HepG2 (cell line): ENCODE data around the gene ZDHHC8. TPM values are rescaled to one million over a fixed set of nuclear protein-coding genes. Genes with fewer than 3 reads are reported as not detected.
A peak's percentile ranks its signal among the peaks of the same experiment; 100 is the strongest.

Experiments used
- AGO1 ChIP-seq: fragments of 200-400 bp; formaldehyde crosslinking; IDR thresholded peaks from 2 replicates; pipeline ENCODE4 v1.6.1; 2017; ENCODE audit warnings: mild to moderate bottlenecking, low read depth, low read length, moderate library complexity; ENCODE audit not compliant: poor library complexity, severe bottlenecking
- DMAP1 ChIP-seq: IDR thresholded peaks from 2 replicates; pipeline ENCODE4 v1.6.1; 2016
- DZIP1 ChIP-seq: sonication (generic); formaldehyde crosslinking; IDR thresholded peaks from 2 replicates; pipeline ENCODE4 v1.5.0; 2020; ENCODE audit warnings: mild to moderate bottlenecking, missing genetic modification reagents
- EHMT2 ChIP-seq: fragments of 200-600 bp; sonication (generic); IDR thresholded peaks from 2 replicates; pipeline ENCODE4 v1.7.0; 2017; ENCODE audit warnings: antibody characterized with exemption, low read depth, low read length, borderline replicate concordance
- IKZF1 ChIP-seq: fragments of 450-650 bp; IDR thresholded peaks from 2 replicates; pipeline ENCODE4 v1.7.1; 2016
- MAFK ChIP-seq, 2 experiments: IDR thresholded peaks in 1 of 2; conservative IDR thresholded peaks in 1 of 2; 2 replicates each; pipeline ENCODE4 v1.6.1; 2011; ENCODE audit warnings: improper control_type of control experiment in 2 of 2, low read length in 2 of 2
- NCOR1 ChIP-seq: fragments of 200-600 bp; sonication (generic); IDR thresholded peaks from 2 replicates; pipeline ENCODE4 v1.7.0; 2017; ENCODE audit warnings: antibody characterized with exemption, low read length, borderline replicate concordance
- NFIB ChIP-seq: sonication (generic); formaldehyde crosslinking; IDR thresholded peaks from 2 replicates; pipeline ENCODE4 v1.9.0; 2021; ENCODE audit warnings: missing genetic modification reagents, mild to moderate bottlenecking, borderline replicate concordance
- TCF12 ChIP-seq, 2 experiments: fragments of 450-650 bp in 1 of 2; sonication (generic) in 1 of 2; formaldehyde crosslinking in 1 of 2; IDR thresholded peaks; 2 replicates each; pipeline versions ENCODE4 v1.6.1 to v1.8.0; 2017 to 2022; ENCODE audit warnings: antibody characterized with exemption in 1 of 2, mild to moderate bottlenecking in 1 of 2, missing genetic modification reagents in 1 of 2, moderate library complexity in 1 of 2
- ZBTB2 ChIP-seq: sonication (generic); formaldehyde crosslinking; IDR thresholded peaks from 2 replicates; pipeline ENCODE4 v1.8.0; 2022; ENCODE audit warnings: low read depth, missing genetic modification reagents
- ZNF180 ChIP-seq: sonication (generic); formaldehyde crosslinking; IDR thresholded peaks from 2 replicates; pipeline ENCODE4 v1.4.0; 2020; ENCODE audit warnings: low read depth, missing genetic modification reagents, borderline replicate concordance
- ZNF761 ChIP-seq: sonication (generic); formaldehyde crosslinking; conservative IDR thresholded peaks from 2 replicates; pipeline ENCODE4 v1.4.0; 2020; ENCODE audit warnings: mild to moderate bottlenecking, missing genetic modification reagents
- ZNF816 ChIP-seq: sonication (generic); formaldehyde crosslinking; IDR thresholded peaks from 2 replicates; pipeline ENCODE4 v1.8.0; 2022; ENCODE audit warnings: missing genetic modification reagents, mild to moderate bottlenecking, borderline replicate concordance
- polyA plus RNA-seq, 8 experiments: library from polyadenylated mRNA; depleted of rRNA in 3 of 8; stranded (reverse) in 7 of 8; unstranded in 1 of 8; fragments of >200 nt; fragmentation: Illumina TruSeq in 4 of 8; extraction: Trizol in 4 of 8; gene quantifications; 2 replicates each; pipeline versions ENCODE4 v1.2.1 to v1.2.3, GENCODE V29; 2011 to 2016; ENCODE audit warnings: low read depth in 4 of 8, missing spikeins in 1 of 8, mixed read lengths in 1 of 8; ENCODE audit not compliant: insufficient read depth in 1 of 8
- total RNA-seq, 5 experiments: library from RNA; depleted of rRNA; stranded (reverse); fragments of >200 nt; fragmentation: Illumina TruSeq; extraction: Trizol; gene quantifications; 2 replicates each; pipeline ENCODE4 v1.2.3, GENCODE V29; 2016; ENCODE audit warnings: low read depth in 1 of 5
- TF ChIP-seq, protein P1 (sequence below): sonication (generic); formaldehyde crosslinking; IDR thresholded peaks from 2 replicates; pipeline ENCODE4 v1.5.0; 2020; ENCODE audit warnings: mild to moderate bottlenecking, missing genetic modification reagents, moderate library complexity
- TF ChIP-seq, protein P2 (sequence below): sonication (generic); formaldehyde crosslinking; IDR thresholded peaks from 2 replicates; pipeline ENCODE4 v1.9.0; 2021; ENCODE audit warnings: mild to moderate bottlenecking, missing genetic modification reagents

ZDHHC8 gene
- total and polyA plus RNA-seq, 2 of the 13 experiments (the other 11 are each of a cell fraction or from before 2014, with no cell fraction given): 7.5 to 21.3 TPM

- TF ChIP-seq, protein P1, sequence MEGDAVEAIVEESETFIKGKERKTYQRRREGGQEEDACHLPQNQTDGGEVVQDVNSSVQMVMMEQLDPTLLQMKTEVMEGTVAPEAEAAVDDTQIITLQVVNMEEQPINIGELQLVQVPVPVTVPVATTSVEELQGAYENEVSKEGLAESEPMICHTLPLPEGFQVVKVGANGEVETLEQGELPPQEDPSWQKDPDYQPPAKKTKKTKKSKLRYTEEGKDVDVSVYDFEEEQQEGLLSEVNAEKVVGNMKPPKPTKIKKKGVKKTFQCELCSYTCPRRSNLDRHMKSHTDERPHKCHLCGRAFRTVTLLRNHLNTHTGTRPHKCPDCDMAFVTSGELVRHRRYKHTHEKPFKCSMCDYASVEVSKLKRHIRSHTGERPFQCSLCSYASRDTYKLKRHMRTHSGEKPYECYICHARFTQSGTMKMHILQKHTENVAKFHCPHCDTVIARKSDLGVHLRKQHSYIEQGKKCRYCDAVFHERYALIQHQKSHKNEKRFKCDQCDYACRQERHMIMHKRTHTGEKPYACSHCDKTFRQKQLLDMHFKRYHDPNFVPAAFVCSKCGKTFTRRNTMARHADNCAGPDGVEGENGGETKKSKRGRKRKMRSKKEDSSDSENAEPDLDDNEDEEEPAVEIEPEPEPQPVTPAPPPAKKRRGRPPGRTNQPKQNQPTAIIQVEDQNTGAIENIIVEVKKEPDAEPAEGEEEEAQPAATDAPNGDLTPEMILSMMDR (CRISPR knock-in tag): peak; percentile 77
- TF ChIP-seq NCOR1 (no peak), EHMT2 (no peak), TCF12 (IDR thresholded peaks at IDR 0.05) (no peak), TCF12 (CRISPR knock-in tag; IDR thresholded peaks at IDR 0.05) (no peak), IKZF1 (no peak), ZNF180 (CRISPR knock-in tag) (no peak), NFIB (CRISPR knock-in tag) (0 out of 2 replicates have a peak, but pooled peaks have one; percentile 54), DMAP1 (CRISPR knock-in tag) (no peak), DZIP1 (CRISPR knock-in tag) (no peak), MAFK (conservative IDR thresholded peaks at IDR 0.05 in 1 of 2, IDR thresholded peaks at IDR 0.05 in 1 of 2; ENCODE audit: low read length in 2 of 2) (no peak), ZBTB2 (CRISPR knock-in tag) (no peak), ZNF816 (CRISPR knock-in tag) (no peak), AGO1 (no peak), ZNF761 (no peak)
- TF ChIP-seq, protein P2, sequence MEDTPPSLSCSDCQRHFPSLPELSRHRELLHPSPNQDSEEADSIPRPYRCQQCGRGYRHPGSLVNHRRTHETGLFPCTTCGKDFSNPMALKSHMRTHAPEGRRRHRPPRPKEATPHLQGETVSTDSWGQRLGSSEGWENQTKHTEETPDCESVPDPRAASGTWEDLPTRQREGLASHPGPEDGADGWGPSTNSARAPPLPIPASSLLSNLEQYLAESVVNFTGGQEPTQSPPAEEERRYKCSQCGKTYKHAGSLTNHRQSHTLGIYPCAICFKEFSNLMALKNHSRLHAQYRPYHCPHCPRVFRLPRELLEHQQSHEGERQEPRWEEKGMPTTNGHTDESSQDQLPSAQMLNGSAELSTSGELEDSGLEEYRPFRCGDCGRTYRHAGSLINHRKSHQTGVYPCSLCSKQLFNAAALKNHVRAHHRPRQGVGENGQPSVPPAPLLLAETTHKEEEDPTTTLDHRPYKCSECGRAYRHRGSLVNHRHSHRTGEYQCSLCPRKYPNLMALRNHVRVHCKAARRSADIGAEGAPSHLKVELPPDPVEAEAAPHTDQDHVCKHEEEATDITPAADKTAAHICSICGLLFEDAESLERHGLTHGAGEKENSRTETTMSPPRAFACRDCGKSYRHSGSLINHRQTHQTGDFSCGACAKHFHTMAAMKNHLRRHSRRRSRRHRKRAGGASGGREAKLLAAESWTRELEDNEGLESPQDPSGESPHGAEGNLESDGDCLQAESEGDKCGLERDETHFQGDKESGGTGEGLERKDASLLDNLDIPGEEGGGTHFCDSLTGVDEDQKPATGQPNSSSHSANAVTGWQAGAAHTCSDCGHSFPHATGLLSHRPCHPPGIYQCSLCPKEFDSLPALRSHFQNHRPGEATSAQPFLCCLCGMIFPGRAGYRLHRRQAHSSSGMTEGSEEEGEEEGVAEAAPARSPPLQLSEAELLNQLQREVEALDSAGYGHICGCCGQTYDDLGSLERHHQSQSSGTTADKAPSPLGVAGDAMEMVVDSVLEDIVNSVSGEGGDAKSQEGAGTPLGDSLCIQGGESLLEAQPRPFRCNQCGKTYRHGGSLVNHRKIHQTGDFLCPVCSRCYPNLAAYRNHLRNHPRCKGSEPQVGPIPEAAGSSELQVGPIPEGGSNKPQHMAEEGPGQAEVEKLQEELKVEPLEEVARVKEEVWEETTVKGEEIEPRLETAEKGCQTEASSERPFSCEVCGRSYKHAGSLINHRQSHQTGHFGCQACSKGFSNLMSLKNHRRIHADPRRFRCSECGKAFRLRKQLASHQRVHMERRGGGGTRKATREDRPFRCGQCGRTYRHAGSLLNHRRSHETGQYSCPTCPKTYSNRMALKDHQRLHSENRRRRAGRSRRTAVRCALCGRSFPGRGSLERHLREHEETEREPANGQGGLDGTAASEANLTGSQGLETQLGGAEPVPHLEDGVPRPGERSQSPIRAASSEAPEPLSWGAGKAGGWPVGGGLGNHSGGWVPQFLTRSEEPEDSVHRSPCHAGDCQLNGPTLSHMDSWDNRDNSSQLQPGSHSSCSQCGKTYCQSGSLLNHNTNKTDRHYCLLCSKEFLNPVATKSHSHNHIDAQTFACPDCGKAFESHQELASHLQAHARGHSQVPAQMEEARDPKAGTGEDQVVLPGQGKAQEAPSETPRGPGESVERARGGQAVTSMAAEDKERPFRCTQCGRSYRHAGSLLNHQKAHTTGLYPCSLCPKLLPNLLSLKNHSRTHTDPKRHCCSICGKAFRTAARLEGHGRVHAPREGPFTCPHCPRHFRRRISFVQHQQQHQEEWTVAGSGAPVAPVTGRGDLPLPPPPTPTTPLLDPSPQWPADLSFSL (CRISPR knock-in tag): no peak
Measured at GRCh38 chr22:20084547-20085413, 46.8 kb upstream of the ZDHHC8 start (continued).
